Activated CD4-positive, alpha-beta T cell treated with anti-CD3 and anti-CD28 coated beads, Interleukin-2, amount 50 U/mL, for 24 hours (primary cell): ENCODE data around the gene NGEF.

Experiments
- DNase-seq, 2 donors: peaks; one replicate each; pipeline ENCODE4 v3.0.0-alpha.2; 2020; ENCODE audit warnings: low read depth in 1 of 2, low spot score in 1 of 2

NGEF gene

GRCh38 chr2:232846055-232846454, 167.0 kb downstream of the NGEF start:
- DNase-seq = no peak

- DNase-seq = no peak
Measured at GRCh38 chr2:232843834-232844233, 169.2 kb downstream of the NGEF start.

GRCh38 chr2:232842689-232843088, 170.4 kb downstream of the NGEF start:
- DNase-seq = no peak

- DNase-seq = no peak
Measured at GRCh38 chr2:232839411-232840079, 173.5 kb downstream of the NGEF start.

GRCh38 chr2:232838406-232838874, 174.6 kb downstream of the NGEF start:
- peak in 1 of 2 donors; percentile 56 for DNase-seq

GRCh38 chr2:232836934-232837333, 176.1 kb downstream of the NGEF start:
- no peak for DNase-seq

GRCh38 chr2:232835687-232836208, 177.3 kb downstream of the NGEF start:
- DNase-seq = no peak

- DNase-seq = no peak
Measured at GRCh38 chr2:232833830-232834229, 179.2 kb downstream of the NGEF start.

- DNase-seq = no peak
Measured at GRCh38 chr2:232831496-232831895, 181.6 kb downstream of the NGEF start.

- DNase-seq = no peak
Measured at GRCh38 chr2:232829988-232830387, 183.1 kb downstream of the NGEF start.
